GM10266 (cell line): ENCODE results near the gene VTN.

ENCODE experiments used
- DNase-seq: peaks from one replicate; pipeline ENCODE4 v3.0.0; 2012; ENCODE audit errors: extremely low spot score
- TF ChIP-seq, protein P1 (sequence below): IDR thresholded peaks from 2 replicates; pipeline ENCODE4 v1.5.1; 2012; ENCODE audit warnings: mild to moderate bottlenecking, low read depth; ENCODE audit not compliant: control insufficient read depth, insufficient read depth; ENCODE audit errors: missing control alignments

Gene VTN

DNA sequence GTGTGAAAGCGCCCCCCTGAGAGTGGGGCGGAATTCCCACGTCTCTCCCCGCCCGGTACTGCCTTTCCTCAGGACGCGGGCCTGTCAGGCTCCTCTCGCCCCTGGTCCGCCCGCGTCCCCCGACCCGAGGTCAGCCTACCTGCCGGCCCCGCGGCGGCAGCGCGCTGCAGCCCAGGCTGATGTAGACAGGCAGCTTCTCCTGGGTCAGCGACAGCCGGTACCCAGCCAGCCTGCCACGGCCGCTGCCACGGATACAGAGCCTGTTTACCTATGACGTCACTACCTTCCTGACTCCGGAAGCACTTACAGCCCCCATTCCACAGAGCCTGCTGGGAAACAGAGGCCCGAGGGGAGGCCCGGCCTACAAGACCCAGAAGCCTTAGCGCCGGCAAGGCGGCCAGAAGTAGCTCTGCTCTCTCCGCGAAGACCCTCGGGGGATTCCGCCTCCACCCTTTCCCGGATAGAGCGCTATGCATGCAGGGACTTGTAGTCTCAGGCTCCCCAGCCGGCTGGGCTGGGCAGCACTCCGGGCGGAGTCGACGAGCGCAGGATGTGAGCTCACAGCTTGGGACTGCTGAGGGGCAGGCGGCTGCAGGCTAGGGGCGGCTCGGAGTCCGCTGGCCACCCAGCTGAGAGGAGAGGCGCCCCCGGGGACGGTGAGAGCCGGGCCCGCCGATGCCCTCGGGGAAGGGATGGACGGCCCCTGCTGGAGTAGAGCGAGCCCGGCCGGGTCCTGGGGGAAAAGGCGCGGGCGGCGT, 34.7 kb downstream of the VTN start, which contains the start of the genes IFT20 and TNFAIP1:
Gene IFT20, minus strand, starts transcription at position 272 of the 758 bp plus-strand sequence. CDS start 3,487 bp downstream, outside the sequence.
Gene TNFAIP1, plus strand, starts transcription at position 561 of the 758 bp plus-strand sequence. CDS start 3,761 bp downstream, outside the sequence.
- DNase-seq: peak; percentile 96
- TF ChIP-seq, protein P1, sequence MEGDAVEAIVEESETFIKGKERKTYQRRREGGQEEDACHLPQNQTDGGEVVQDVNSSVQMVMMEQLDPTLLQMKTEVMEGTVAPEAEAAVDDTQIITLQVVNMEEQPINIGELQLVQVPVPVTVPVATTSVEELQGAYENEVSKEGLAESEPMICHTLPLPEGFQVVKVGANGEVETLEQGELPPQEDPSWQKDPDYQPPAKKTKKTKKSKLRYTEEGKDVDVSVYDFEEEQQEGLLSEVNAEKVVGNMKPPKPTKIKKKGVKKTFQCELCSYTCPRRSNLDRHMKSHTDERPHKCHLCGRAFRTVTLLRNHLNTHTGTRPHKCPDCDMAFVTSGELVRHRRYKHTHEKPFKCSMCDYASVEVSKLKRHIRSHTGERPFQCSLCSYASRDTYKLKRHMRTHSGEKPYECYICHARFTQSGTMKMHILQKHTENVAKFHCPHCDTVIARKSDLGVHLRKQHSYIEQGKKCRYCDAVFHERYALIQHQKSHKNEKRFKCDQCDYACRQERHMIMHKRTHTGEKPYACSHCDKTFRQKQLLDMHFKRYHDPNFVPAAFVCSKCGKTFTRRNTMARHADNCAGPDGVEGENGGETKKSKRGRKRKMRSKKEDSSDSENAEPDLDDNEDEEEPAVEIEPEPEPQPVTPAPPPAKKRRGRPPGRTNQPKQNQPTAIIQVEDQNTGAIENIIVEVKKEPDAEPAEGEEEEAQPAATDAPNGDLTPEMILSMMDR: no peak

DNA sequence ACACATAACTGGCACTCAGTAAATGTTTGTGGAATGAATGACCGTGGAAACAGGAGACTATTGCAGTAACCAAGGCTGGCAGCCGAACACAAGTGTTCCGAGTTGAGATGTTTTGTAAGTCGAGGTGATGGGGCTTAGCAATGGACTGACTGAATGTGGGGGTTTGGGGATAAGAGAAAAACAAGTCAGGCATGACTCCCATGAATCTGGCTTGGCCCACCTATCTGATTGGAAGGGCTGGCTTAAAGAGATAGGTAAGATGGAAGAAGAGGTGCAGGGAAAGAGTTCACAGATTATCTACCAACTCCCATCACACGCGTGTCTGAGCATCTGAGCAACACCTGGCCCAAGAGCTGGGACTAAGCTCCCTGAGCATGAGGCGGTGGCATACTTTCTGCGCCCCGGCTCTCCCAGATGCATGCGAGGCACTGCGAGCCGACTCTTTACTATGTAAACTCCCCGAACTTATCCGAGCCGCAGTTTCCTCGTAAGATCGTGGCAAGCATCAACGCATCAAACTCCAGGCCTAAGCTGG, 35.4 kb downstream of the VTN start:
- no peak for DNase-seq
- TF ChIP-seq, protein P1: peak; percentile 17

DNA sequence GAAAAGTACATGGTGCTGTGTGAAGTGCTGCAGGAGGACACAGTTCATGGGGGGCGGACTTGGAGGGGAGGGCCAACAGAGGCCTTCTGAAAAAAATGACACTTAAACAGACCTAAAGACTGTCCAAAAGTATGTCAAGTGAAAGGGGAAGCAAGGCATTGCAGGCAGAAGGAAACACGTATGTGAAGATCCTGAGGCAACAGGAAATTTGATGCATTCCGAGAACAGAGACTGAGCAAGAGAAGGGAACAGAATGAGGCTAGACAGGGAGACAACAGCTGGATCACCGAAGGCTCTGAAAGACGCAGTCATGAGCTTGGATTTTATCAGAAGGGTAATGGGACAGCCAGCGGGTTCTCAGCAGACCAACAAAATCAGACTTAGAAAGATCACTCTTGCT, 35.9 kb downstream of the VTN start:
- TF ChIP-seq, protein P1: no peak
- DNase-seq: no peak

DNA sequence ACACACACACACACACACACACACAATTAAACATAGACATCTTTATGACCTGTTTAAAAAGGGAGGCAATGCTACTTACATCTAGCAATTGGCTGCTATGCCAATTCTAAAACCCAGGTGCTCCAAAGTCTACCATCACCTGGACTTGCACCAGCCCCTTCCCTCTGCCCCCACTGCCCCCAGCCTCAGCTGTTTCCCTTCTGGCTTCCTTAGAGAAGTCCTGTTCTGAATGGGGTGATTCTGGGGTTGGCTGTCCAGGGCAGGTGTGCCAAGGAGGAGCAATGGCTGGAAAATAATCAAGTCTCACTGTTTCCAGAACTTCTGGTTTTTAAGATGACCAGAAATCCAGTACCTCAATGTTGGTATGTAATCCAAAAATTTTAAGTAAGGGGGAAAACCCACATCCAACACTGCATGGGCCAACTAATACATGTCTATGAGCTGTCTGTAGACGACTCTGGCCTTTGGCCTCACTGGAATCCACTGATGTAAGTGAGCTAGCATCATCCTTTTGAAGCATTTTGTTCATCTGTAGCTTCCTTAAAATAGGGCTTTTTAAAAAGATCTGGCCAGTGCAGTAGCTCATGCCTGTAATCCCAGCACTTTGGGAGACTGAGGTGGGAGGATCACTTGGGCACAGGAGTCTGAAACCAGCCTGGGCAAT, 36.9 kb downstream of the VTN start:
- TF ChIP-seq, protein P1: no peak
- DNase-seq: no peak

DNA sequence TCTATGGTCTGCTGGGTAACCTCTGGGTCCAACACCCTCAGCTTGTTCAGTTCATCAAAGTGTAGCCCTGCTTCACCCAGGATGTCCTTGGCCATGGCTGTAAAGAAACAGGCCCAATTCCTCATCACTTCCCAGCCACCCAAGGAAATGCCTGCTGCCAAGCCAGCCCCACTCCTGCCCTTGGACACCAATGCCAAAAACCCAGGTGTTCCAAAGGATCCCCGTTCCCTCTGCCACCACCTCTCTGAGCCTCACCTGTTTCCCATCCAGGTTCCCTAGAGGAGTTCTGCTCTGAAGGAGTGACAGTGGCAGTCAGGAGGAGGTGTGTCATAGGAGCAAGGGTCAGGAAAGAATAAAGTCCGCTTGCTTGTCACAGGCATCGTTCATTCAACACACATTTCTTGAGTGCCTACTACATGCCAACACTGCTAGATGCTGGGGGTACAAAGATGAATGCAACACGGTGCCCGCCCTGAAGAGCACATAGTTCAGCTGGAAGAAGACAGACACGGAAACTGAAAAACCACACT, 38.2 kb downstream of the VTN start:
- TF ChIP-seq, protein P1: no peak
- DNase-seq: no peak

DNA sequence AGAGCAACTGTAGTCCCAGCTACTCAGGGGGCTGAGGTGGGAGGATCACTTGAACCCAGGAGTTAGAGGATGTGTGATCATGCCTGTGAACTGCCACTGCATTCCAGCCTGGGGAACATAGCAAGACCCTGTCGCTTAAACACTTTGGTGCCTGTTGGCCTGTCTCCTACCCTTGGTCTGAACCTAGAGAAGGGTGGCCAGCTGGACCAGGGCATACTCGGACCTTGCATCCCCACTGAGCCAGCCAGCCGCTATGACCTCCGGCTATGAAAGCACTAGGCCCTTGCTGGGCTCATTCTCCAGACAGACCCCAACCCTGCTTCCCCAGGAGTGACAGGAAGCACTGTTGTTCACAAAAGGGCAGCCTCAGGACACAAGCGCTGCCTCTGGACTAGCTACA, 39.4 kb downstream of the VTN start:
- TF ChIP-seq, protein P1: no peak
- no peak for DNase-seq
